IMR-90 (cell line): ENCODE results near the gene GADD45A. TPM values are rescaled to one million over a fixed set of nuclear protein-coding genes. Genes with fewer than 3 reads are reported as not detected.

Source experiments
- ATAC-seq: fragments of 200-7000 bp; cut with Tn5 transposase; 2 replicates; pipeline ENCODE4 v1.9.1; 2020; ENCODE audit warnings: low read depth, mild to moderate bottlenecking, moderate library complexity
- BruUV-seq: library from RNA; stranded (reverse); fragments of 400-500 nt; replicated peaks from 2 replicates; lab custom pipeline; 2021; lab: Mats Ljungman, UMichigan
- CTCF ChIA-PET: fragments of 300-600 bp; formaldehyde crosslinking; extraction: SDS; loops from one replicate; lab custom pipeline; 2021; ENCODE audit warnings: antibody characterized with exemption; lab: Yijun Ruan, JAX
- POLR2A ChIA-PET: fragments of 300-600 bp; sonication (Branson Sonifier 250); formaldehyde crosslinking; loops from one replicate; lab custom pipeline; 2022; ENCODE audit warnings: antibody characterized with exemption; ENCODE audit not compliant: unreplicated experiment; lab: Charles Lee
- DNase-seq: peaks from one replicate; pipeline ENCODE4 v3.0.0; 2013
- H2AFZ ChIP-seq: replicated peaks from 2 replicates; pipeline ENCODE3; 2013; ENCODE audit warnings: low read length, mild to moderate bottlenecking; ENCODE audit not compliant: poor library complexity
- H2AK5ac ChIP-seq: 2 replicates; pipeline ENCODE4 v1.6.1; 2013; ENCODE audit warnings: low read depth, low read length, inconsistent platforms
- H2AK9ac ChIP-seq: replicated peaks from 2 replicates; pipeline ENCODE3; 2013; ENCODE audit warnings: mild to moderate bottlenecking, low read depth, low read length, moderate library complexity; ENCODE audit not compliant: poor library complexity
- H2BK120ac ChIP-seq: 2 replicates; pipeline ENCODE4 v1.6.1; 2013; ENCODE audit warnings: low read depth, low read length, inconsistent platforms
- H2BK15ac ChIP-seq: 3 replicates; pipeline ENCODE4 v1.6.1; 2013; ENCODE audit warnings: low read depth, low read length, inconsistent platforms
- H2BK20ac ChIP-seq: 2 replicates; pipeline ENCODE4 v1.6.1; 2013; ENCODE audit warnings: low read depth, mild to moderate bottlenecking, inconsistent platforms, low read length, moderate library complexity
- H2BK5ac ChIP-seq: 2 replicates; pipeline ENCODE4 v1.6.1; 2013; ENCODE audit warnings: mild to moderate bottlenecking, low read depth, low read length, inconsistent platforms; ENCODE audit not compliant: poor library complexity, severe bottlenecking
- H3K14ac ChIP-seq: replicated peaks from 2 replicates; pipeline ENCODE4 v1.6.1; 2013; ENCODE audit warnings: low read depth, low read length, inconsistent platforms
- H3K18ac ChIP-seq: 2 replicates; pipeline ENCODE4 v1.6.1; 2013; ENCODE audit warnings: low read depth, low read length, control low read depth
- H3K23ac ChIP-seq: 2 replicates; pipeline ENCODE4 v1.6.1; 2013; ENCODE audit warnings: low read depth, low read length, inconsistent platforms
- H3K27ac ChIP-seq: 2 replicates; pipeline ENCODE4 v1.5.1; 2013; ENCODE audit warnings: mild to moderate bottlenecking, control low read depth, low read length; ENCODE audit not compliant: insufficient read depth
- H3K27me3 ChIP-seq: 2 replicates; pipeline ENCODE4 v1.6.1; 2013; ENCODE audit warnings: low read length; ENCODE audit not compliant: control insufficient read depth, insufficient read depth
- H3K36me3 ChIP-seq: 2 replicates; pipeline ENCODE4 v1.6.1; 2013; ENCODE audit warnings: low read length, mixed read lengths; ENCODE audit not compliant: control insufficient read depth, insufficient read depth
- H3K4ac ChIP-seq: 2 replicates; pipeline ENCODE4 v1.6.1; 2013; ENCODE audit warnings: low read depth, low read length, inconsistent platforms
- H3K4me1 ChIP-seq: 2 replicates; pipeline ENCODE4 v1.6.1; 2013; ENCODE audit warnings: low read length, mixed read lengths; ENCODE audit not compliant: control insufficient read depth, insufficient read depth
- H3K4me2 ChIP-seq: 2 replicates; pipeline ENCODE4 v1.6.1; 2013; ENCODE audit warnings: low read depth, mild to moderate bottlenecking, control low read depth, low read length, moderate library complexity
- H3K4me3 ChIP-seq: 2 replicates; pipeline ENCODE4 v1.5.1; 2013; ENCODE audit warnings: low read depth, mild to moderate bottlenecking, control low read depth, low read length, moderate library complexity; ENCODE audit not compliant: insufficient read depth
- H3K56ac ChIP-seq: 2 replicates; pipeline ENCODE4 v1.6.1; 2013; ENCODE audit warnings: low read length, inconsistent platforms; ENCODE audit not compliant: insufficient read depth; ENCODE audit errors: extremely low read depth
- H3K79me1 ChIP-seq, 2 experiments: 2 replicates each; pipeline ENCODE4 v1.6.1; 2013; ENCODE audit warnings: low read length in 2 of 2, inconsistent platforms in 1 of 2, low read depth in 1 of 2
- H3K9ac ChIP-seq: 2 replicates; pipeline ENCODE4 v1.6.1; 2013; ENCODE audit warnings: low read depth, low read length, control low read depth
- H3K9me1 ChIP-seq: 2 replicates; pipeline ENCODE4 v1.6.1; 2013; ENCODE audit warnings: low read length, inconsistent platforms; ENCODE audit not compliant: insufficient read depth
- H3K9me3 ChIP-seq: 2 replicates; pipeline ENCODE4 v1.6.1; 2013; ENCODE audit warnings: low read length; ENCODE audit not compliant: control insufficient read depth, insufficient read depth
- H4K20me1 ChIP-seq: 2 replicates; pipeline ENCODE4 v1.6.1; 2013; ENCODE audit warnings: low read length, inconsistent platforms; ENCODE audit not compliant: insufficient read depth
- H4K5ac ChIP-seq: 2 replicates; pipeline ENCODE4 v1.6.1; 2013; ENCODE audit warnings: mild to moderate bottlenecking, low read depth, low read length, control low read depth
- H4K8ac ChIP-seq, 2 experiments: 2 replicates each; pipeline ENCODE4 v1.6.1; 2013; ENCODE audit warnings: low read depth in 2 of 2, low read length in 2 of 2, control low read depth in 1 of 2, inconsistent platforms in 1 of 2
- H4K91ac ChIP-seq: 2 replicates; pipeline ENCODE4 v1.6.1; 2013; ENCODE audit warnings: low read depth, low read length, inconsistent platforms; ENCODE audit not compliant: insufficient read depth
- CHD1 ChIP-seq: IDR thresholded peaks from 2 replicates; pipeline ENCODE4 v1.6.1; 2012; ENCODE audit warnings: low read depth, low read length, improper control_type of control experiment
- ELK1 ChIP-seq: fragments of 150-350 bp; IDR thresholded peaks from 2 replicates; pipeline ENCODE4 v1.6.1; 2016; ENCODE audit warnings: low read depth, mild to moderate bottlenecking, low read length, moderate library complexity, borderline replicate concordance
- RAD21 ChIP-seq: IDR thresholded peaks from 2 replicates; pipeline ENCODE4 v1.6.1; 2012; ENCODE audit warnings: low read length, improper control_type of control experiment
- RFX5 ChIP-seq: IDR thresholded peaks from 2 replicates; pipeline ENCODE4 v1.8.0; 2012; ENCODE audit warnings: low read depth, mild to moderate bottlenecking, low read length, moderate library complexity
- SMC3 ChIP-seq: fragments of 150-350 bp; IDR thresholded peaks from 2 replicates; pipeline ENCODE4 v1.6.1; 2016; ENCODE audit warnings: low read depth, mild to moderate bottlenecking, antibody characterized with exemption, low read length, moderate library complexity
- USF2 ChIP-seq: fragments of 150-350 bp; IDR thresholded peaks from 2 replicates; pipeline ENCODE4 v1.6.1; 2017; ENCODE audit warnings: mild to moderate bottlenecking, antibody characterized with exemption, low read length, low read depth
- dilution Hi-C: fragments of 300-500 bp; cut with HindIII; formaldehyde crosslinking; loops from one replicate; pipeline ENCODE4 v1.14.3; 2018; ENCODE audit warnings: low sequenced_read_pairs; ENCODE audit not compliant: unreplicated experiment
- in situ Hi-C: fragments of 300-500 bp; cut with MboI; formaldehyde crosslinking; loops from 3 replicates; pipeline ENCODE4 v1.14.3; 2019; ENCODE audit warnings: low sequenced_read_pairs, inconsistent platforms, mixed read lengths
- intact Hi-C: fragments of 100-400 bp; cut with micrococcal nuclease; formaldehyde crosslinking; loops from 2 replicates; pipeline ENCODE4 v1.10.0; 2022
- polyA plus RNA-seq, 3 experiments: library from polyadenylated mRNA; depleted of rRNA; stranded (reverse); fragments of >200 nt; gene quantifications; 2 replicates each; pipeline ENCODE4 v1.2.3, GENCODE V29; 2012; ENCODE audit warnings: low replicate concordance in 1 of 3
- total RNA-seq: library from RNA; depleted of rRNA; stranded (reverse); fragments of >200 nt; gene quantifications from 2 replicates; pipeline ENCODE4 v1.2.3, GENCODE V29; 2012
- TF ChIP-seq, protein P1 (sequence below): conservative IDR thresholded peaks from 2 replicates; pipeline ENCODE4 v1.5.1; 2012; ENCODE audit warnings: mild to moderate bottlenecking, low read depth, low read length, improper control_type of control experiment

Gene GADD45A
- total and polyA plus RNA-seq, 2 of the 4 experiments (the other 2 are of a cell fraction), result 10.9 to 114 TPM

- TF ChIP-seq RFX5 (no peak), CHD1 (no peak), USF2 (no peak), SMC3 (no peak), RAD21 (no peak)
These were observed 4.4 kb downstream of the GADD45A start (continued) for GRCh38 chr1:67689267-67690017.

DNA sequence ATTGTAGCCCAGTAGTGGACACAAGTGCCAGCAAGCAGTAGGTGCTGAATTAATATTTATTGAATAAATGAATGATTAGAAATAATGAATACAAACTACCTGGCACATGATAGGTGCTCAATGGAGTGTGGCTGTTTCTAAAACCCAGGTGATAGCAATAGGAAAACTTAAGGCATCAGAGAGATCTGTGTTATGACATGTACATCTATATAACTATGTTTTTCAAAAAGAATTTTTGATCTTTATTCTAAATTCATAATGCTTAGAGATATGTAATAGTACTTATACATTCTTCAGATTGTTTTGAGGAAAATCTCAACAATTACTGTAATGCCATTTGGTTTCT lies 5.0 kb downstream of the GADD45A start:
- BruUV-seq, result no TSS peak
- H3K56ac ChIP-seq, result no peak overlapping the region
- H4K20me1 ChIP-seq, result peaks cover 15% of the 10 kb centered on the region
- intact Hi-C loops (no loop called here), dilution Hi-C loops (no loop called here), in situ Hi-C loops (loop anchor here (5.0 to 25.0 kb wide), 2 partner anchors 67 to 128 kb away; no protein-coding TSS in a partner anchor)
- no peak overlapping the region for H4K5ac ChIP-seq
- ATAC-seq, result no peak
- no peak overlapping the region for H2BK20ac ChIP-seq
- peaks cover 5% of the 10 kb centered on the region for H3K4me1 ChIP-seq
- H3K9ac ChIP-seq, result no peak overlapping the region
- TF ChIP-seq, protein P1, sequence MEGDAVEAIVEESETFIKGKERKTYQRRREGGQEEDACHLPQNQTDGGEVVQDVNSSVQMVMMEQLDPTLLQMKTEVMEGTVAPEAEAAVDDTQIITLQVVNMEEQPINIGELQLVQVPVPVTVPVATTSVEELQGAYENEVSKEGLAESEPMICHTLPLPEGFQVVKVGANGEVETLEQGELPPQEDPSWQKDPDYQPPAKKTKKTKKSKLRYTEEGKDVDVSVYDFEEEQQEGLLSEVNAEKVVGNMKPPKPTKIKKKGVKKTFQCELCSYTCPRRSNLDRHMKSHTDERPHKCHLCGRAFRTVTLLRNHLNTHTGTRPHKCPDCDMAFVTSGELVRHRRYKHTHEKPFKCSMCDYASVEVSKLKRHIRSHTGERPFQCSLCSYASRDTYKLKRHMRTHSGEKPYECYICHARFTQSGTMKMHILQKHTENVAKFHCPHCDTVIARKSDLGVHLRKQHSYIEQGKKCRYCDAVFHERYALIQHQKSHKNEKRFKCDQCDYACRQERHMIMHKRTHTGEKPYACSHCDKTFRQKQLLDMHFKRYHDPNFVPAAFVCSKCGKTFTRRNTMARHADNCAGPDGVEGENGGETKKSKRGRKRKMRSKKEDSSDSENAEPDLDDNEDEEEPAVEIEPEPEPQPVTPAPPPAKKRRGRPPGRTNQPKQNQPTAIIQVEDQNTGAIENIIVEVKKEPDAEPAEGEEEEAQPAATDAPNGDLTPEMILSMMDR, result no peak
- TF ChIP-seq CHD1, result no peak
- TF ChIP-seq ELK1, result no peak
- H3K9me3 ChIP-seq, result no peaks in the 10 kb centered on the region
- peaks cover 12% of the 10 kb centered on the region for H3K36me3 ChIP-seq
- H3K4me2 ChIP-seq, result no peak overlapping the region
- no peak overlapping the region for H3K18ac ChIP-seq
- CTCF ChIA-PET, result no interaction called here
- H3K79me1 ChIP-seq, result peaks cover 10 to 20% of the 10 kb centered on the region in 2 experiments
- H2AFZ ChIP-seq, result no peak overlapping the region
- no peak overlapping the region for H2BK120ac ChIP-seq
- H3K27me3 ChIP-seq, result no peaks in the 10 kb centered on the region
- no peak overlapping the region for H4K91ac ChIP-seq
- POLR2A ChIA-PET, result interaction anchor here (1.3 kb wide), 1 partner anchor 118 kb away, joined by 3 read pairs; no protein-coding TSS in a partner anchor
- no peak overlapping the region for H3K14ac ChIP-seq
- H3K27ac ChIP-seq, result no peak overlapping the region
- H3K9me1 ChIP-seq, result peaks cover 4% of the 10 kb centered on the region
- no peak overlapping the region for H2AK9ac ChIP-seq
- no peak overlapping the region for H2BK15ac ChIP-seq
- no peak overlapping the region for H4K8ac ChIP-seq
- H3K23ac ChIP-seq, result no peak overlapping the region
- DNase-seq, result no peak
- no peak overlapping the region for H3K4me3 ChIP-seq
- no peak overlapping the region for H2BK5ac ChIP-seq
- no peak overlapping the region for H3K4ac ChIP-seq
- 0 out of 2 replicates have a peak overlapping the region, but pooled peaks have one; percentile 0 for H2AK5ac ChIP-seq
